Spleen (tissue), 11 donors: Measurements from ENCODE around the gene MGA. TPM values are rescaled to one million over a fixed set of nuclear protein-coding genes. Genes with fewer than 3 reads are reported as not detected.

Experiments
- DNase-seq: peaks from one replicate; pipeline ENCODE4 v3.0.0-alpha.2; 2020
- H3K27ac ChIP-seq, 8 donors: fragments of 200-600 bp; sonication (generic) in 7 of 8; 1 replicate in 4 of 8; 2 replicates in 4 of 8; pipeline versions ENCODE4 v1.5.0 to v1.8.0; 2016 to 2021; ENCODE audit warnings: inconsistent platforms in 4 of 8, mild to moderate bottlenecking in 4 of 8, moderate library complexity in 1 of 8
- H3K27me3 ChIP-seq, 7 donors: fragments of 200-600 bp; sonication (generic) in 6 of 7; replicated peaks in 1 of 7; 1 replicate in 4 of 7; 2 replicates in 3 of 7; pipeline versions ENCODE4 v1.5.0 to v1.8.0; 2016 to 2021; ENCODE audit warnings: inconsistent platforms in 3 of 7, mild to moderate bottlenecking in 1 of 7
- H3K36me3 ChIP-seq, 6 donors: fragments of 200-600 bp; sonication (generic) in 5 of 6; 1 replicate in 4 of 6; 2 replicates in 2 of 6; pipeline versions ENCODE4 v1.5.0 to v1.8.0; 2016 to 2021; ENCODE audit warnings: inconsistent platforms in 2 of 6
- H3K4me1 ChIP-seq, 6 donors: fragments of 200-600 bp; sonication (generic) in 5 of 6; 1 replicate in 3 of 6; 2 replicates in 3 of 6; pipeline versions ENCODE4 v1.5.0 to v1.8.0; 2016 to 2021; ENCODE audit warnings: inconsistent platforms in 3 of 6
- H3K4me3 ChIP-seq, 8 donors: fragments of 200-600 bp; sonication (generic) in 7 of 8; 1 replicate in 4 of 8; 2 replicates in 4 of 8; pipeline versions ENCODE4 v1.5.0 to v1.8.0; 2016 to 2021; ENCODE audit warnings: inconsistent platforms in 4 of 8, mild to moderate bottlenecking in 4 of 8, moderate library complexity in 2 of 8
- H3K9me3 ChIP-seq, 8 donors: fragments of 200-600 bp; sonication (generic) in 7 of 8; 1 replicate in 4 of 8; 2 replicates in 4 of 8; pipeline versions ENCODE4 v1.5.0 to v1.8.0; 2016 to 2021; ENCODE audit warnings: inconsistent platforms in 4 of 8
- CTCF ChIP-seq, 11 experiments: fragments of 200-600 bp in 7 of 11; fragments of 450-650 bp in 4 of 11; sonication (generic) in 4 of 11; IDR thresholded peaks in 8 of 11; conservative IDR thresholded peaks in 3 of 11; 1 replicate in 7 of 11; 2 replicates in 4 of 11; pipeline versions ENCODE4 v1.4.0 to v1.8.0; 2016 to 2021; ENCODE audit warnings: antibody characterized with exemption in 11 of 11, inconsistent platforms in 4 of 11, mild to moderate bottlenecking in 1 of 11
- POLR2A ChIP-seq, 3 donors: fragments of 450-650 bp; IDR thresholded peaks; one replicate each; pipeline ENCODE4 v1.5.1; 2017; ENCODE audit warnings: antibody characterized with exemption in 3 of 3, mild to moderate bottlenecking in 1 of 3
- POLR2AphosphoS5 ChIP-seq, 3 donors: sonication (generic); formaldehyde crosslinking; IDR thresholded peaks; one replicate each; pipeline ENCODE4 v1.5.1; 2017; ENCODE audit warnings: antibody characterized with exemption in 3 of 3
- WGBS, 5 donors: extraction: QIAGEN DNeasy Blood & Tissue Kit in 3 of 5; methylation state at CpG; one replicate each; pipeline versions ENCODE4 v1.1.5 to v1.1.7; 2013 to 2018; 5-methylcytosine and 5-hydroxymethylcytosine counted together
- intact Hi-C: fragments of 100-400 bp; cut with DNase I; formaldehyde crosslinking; loops from one replicate; pipeline ENCODE4 v1.15.0; 2023; ENCODE audit warnings: low total_unique reads
- polyA plus RNA-seq, 3 donors: library from polyadenylated mRNA; stranded (reverse); fragments of 200-250 nt; gene quantifications; one replicate each; pipeline ENCODE4 v1.2.1, GENCODE V29; 2013
- total RNA-seq, 7 donors: library from RNA; depleted of rRNA in 3 of 7; stranded (reverse); fragments of >200 nt in 3 of 7; fragmentation: NEBNext Ultra II Directional in 4 of 7; extraction: Animal tissue kit (Norgen Biotek cat#: 25700) in 4 of 7; gene quantifications; one replicate each; pipeline versions ENCODE4 v1.1.0 to v1.2.1, GENCODE V29; 2016 to 2021
- donor health status: healthy with polysubstance abuse.
- donor health status: DM: no; HTN: no; CAD: no; lungs with moderate emphysema.
- donor health status: DM: no; HTN: no; CAD: no.
- donor health status: Bipolar disorder and iron deficiency.
- donor health status: healthy.
- donor health status: DM: no; HTN: no; CAD: no.
- donor health status: DM: yes; HTN: yes; CAD: no.

Gene MGA
- total and polyA plus RNA-seq, 10 donors, result 2.7 to 67.7 (median 51.7) TPM

- Histone ChIP-seq H3K36me3 (peaks cover 0 to 15% (median 0%) of the 10 kb centered on the region in 6 donors), H3K27ac (no peak overlapping the region), H3K4me1 (peaks cover 0 to 59% (median 19%) of the 10 kb centered on the region in 6 donors), H3K4me3 (no peak overlapping the region), H3K27me3 (no peaks in the 10 kb centered on the region), H3K9me3 (peaks cover 0 to 5% (median 0%) of the 10 kb centered on the region in 8 donors)
- TF ChIP-seq POLR2A (IDR thresholded peaks at IDR 0.05) (no peak), POLR2AphosphoS5 (IDR thresholded peaks at IDR 0.05) (no peak), CTCF (IDR thresholded peaks at IDR 0.05 in 8 of 11, conservative IDR thresholded peaks at IDR 0.05 in 3 of 11) (no peak)
- no peak for DNase-seq
- intact Hi-C loops, result no loop called here
- WGBS, 5 donors, result 89 to 94% (median 93%) methylated on average over 4 of the region's 4 CpGs
Measured at GRCh38 chr15:41683955-41684354, 23.8 kb downstream of the MGA start.

DNA sequence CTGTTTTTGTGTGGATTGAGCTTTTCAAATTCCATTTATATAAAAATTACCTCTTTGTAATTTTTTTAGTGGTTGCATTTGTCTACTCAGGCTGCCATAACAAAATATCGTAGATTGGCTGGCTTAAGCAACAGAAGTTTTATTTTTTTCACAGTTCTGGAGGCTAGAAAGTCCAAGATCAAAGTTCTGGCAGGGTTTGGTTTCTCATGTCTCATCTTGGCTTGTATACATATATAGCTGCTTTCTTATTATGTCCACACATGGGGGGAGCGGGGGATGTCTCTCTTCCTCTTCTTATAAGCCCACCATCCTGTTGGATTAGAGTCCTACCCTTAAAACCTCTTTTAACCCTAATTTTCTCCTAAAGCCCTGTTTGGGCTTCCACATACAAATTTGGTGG lies 28.5 kb downstream of the MGA start:
- Histone ChIP-seq H3K27ac (no peak overlapping the region), H3K36me3 (no peaks in the 10 kb centered on the region), H3K4me3 (no peak overlapping the region), H3K9me3 (no peaks in the 10 kb centered on the region), H3K4me1 (peaks cover 3 to 74% (median 49%) of the 10 kb centered on the region in 6 donors), H3K27me3 (no peaks in the 10 kb centered on the region)
- TF ChIP-seq POLR2AphosphoS5 (IDR thresholded peaks at IDR 0.05) (no peak), CTCF (IDR thresholded peaks at IDR 0.05 in 8 of 11, conservative IDR thresholded peaks at IDR 0.05 in 3 of 11) (no peak), POLR2A (IDR thresholded peaks at IDR 0.05) (no peak)
- DNase-seq, result no peak
- intact Hi-C loops, result no loop called here
- 79 to 92% (median 91%) methylated on average over 2 of the region's 2 CpGs for WGBS, 5 donors

DNA sequence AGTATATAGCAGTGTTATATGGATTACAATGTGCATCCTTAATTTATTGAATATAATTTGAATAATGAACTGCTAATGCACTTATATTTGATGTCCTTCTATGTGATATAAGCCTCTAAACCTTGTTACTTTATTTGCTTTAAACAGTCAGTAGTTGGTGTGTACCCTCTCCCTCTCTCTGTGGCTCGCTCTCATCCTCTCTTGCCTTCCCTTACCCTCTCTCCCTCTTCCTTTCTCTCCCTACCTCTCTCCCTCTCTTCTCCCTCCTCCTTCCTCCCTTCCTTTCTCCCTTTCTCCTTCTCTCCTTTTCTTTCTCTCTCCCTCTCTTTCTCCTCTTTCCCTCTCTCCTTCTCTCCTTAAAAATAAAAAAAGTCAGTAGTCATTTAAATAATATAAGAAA lies 28.9 kb downstream of the MGA start:
- intact Hi-C loops, result no loop called here
- Histone ChIP-seq H3K27ac (no peak overlapping the region), H3K36me3 (no peaks in the 10 kb centered on the region), H3K4me1 (peaks cover 3 to 72% (median 47%) of the 10 kb centered on the region in 6 donors), H3K4me3 (no peak overlapping the region), H3K27me3 (no peaks in the 10 kb centered on the region), H3K9me3 (no peaks in the 10 kb centered on the region)
- WGBS, 5 donors, result 83 to 94% (median 92%) methylated on average over 1 of the region's 1 CpG
- TF ChIP-seq CTCF (IDR thresholded peaks at IDR 0.05 in 8 of 11, conservative IDR thresholded peaks at IDR 0.05 in 3 of 11) (no peak), POLR2AphosphoS5 (IDR thresholded peaks at IDR 0.05) (no peak), POLR2A (IDR thresholded peaks at IDR 0.05) (no peak)
- DNase-seq, result no peak

DNA sequence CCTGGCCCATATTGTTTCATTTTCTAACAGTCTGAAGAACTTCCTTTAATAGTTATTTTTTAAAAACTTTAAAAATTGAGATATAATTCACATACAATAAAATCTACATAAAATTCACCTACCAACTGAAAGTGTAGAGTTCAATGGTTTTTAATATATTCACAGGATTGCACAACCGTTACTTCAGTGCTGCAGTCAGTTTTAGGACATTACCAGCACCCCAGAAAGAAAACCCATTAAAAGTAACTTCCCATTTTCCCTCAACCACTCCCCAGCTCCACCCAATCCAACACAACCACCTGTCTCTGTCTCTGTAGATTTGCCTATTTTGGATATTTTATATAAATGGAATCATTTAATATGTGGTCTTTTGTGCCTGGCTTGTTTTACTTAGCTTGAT lies 29.6 kb downstream of the MGA start:
- Histone ChIP-seq H3K27me3 (no peaks in the 10 kb centered on the region), H3K27ac (no peak overlapping the region), H3K9me3 (no peaks in the 10 kb centered on the region), H3K4me3 (no peak overlapping the region), H3K4me1 (peaks cover 3 to 73% (median 45%) of the 10 kb centered on the region in 6 donors), H3K36me3 (no peaks in the 10 kb centered on the region)
- WGBS, 5 donors, result 41 to 89% (median 71%) methylated on average over 1 of the region's 1 CpG
- no peak for DNase-seq
- intact Hi-C loops, result no loop called here
- no peak for TF ChIP-seq CTCF (IDR thresholded peaks at IDR 0.05 in 8 of 11, conservative IDR thresholded peaks at IDR 0.05 in 3 of 11)
- TF ChIP-seq POLR2AphosphoS5 (IDR thresholded peaks at IDR 0.05), result no peak
- no peak for TF ChIP-seq POLR2A (IDR thresholded peaks at IDR 0.05)
